Fibroblast of lung (primary cell): Measurements from ENCODE around the gene METTL21C. TPM values are rescaled to one million over a fixed set of nuclear protein-coding genes. Genes with fewer than 3 reads are reported as not detected.

Source experiments
- DNase-seq, 2 donors: peaks; one replicate each; pipeline versions ENCODE4 v3.0.0 to v3.0.0-alpha.2; 2010; ENCODE audit warnings: low read depth in 2 of 2
- H2AFZ ChIP-seq: 2 replicates; pipeline ENCODE4 v1.5.1; 2012; ENCODE audit warnings: low read length, control low read depth, inconsistent platforms
- H3K27ac ChIP-seq: 2 replicates; pipeline ENCODE4 v1.5.1; 2011; ENCODE audit warnings: low read length, control low read depth; ENCODE audit not compliant: insufficient read depth
- H3K27me3 ChIP-seq: 2 replicates; pipeline ENCODE4 v1.5.1; 2011; ENCODE audit warnings: mild to moderate bottlenecking, low read length; ENCODE audit not compliant: control insufficient read depth, insufficient read depth
- H3K36me3 ChIP-seq: 2 replicates; pipeline ENCODE4 v1.5.1; 2011; ENCODE audit warnings: low read length; ENCODE audit not compliant: control insufficient read depth, insufficient read depth
- H3K4me1 ChIP-seq: 2 replicates; pipeline ENCODE4 v1.5.1; 2011; ENCODE audit warnings: low read length; ENCODE audit not compliant: control insufficient read depth, insufficient read depth; ENCODE audit errors: extremely low read depth
- H3K4me2 ChIP-seq: 2 replicates; pipeline ENCODE4 v1.5.1; 2011; ENCODE audit warnings: low read length, control low read depth; ENCODE audit not compliant: insufficient read depth; ENCODE audit errors: extremely low read depth
- H3K4me3 ChIP-seq, 4 experiments: fragments of 200-600 bp in 1 of 4; sonication (generic) in 1 of 4; replicated peaks in 1 of 4; 2 replicates each; pipeline ENCODE4 v1.5.1; 2011 to 2016; ENCODE audit warnings: low read length in 4 of 4, low read depth in 3 of 4, mild to moderate bottlenecking in 3 of 4, control low read depth in 2 of 4, inconsistent platforms in 1 of 4, mixed read lengths in 1 of 4; ENCODE audit not compliant: insufficient read depth in 1 of 4; ENCODE audit errors: control extremely low read depth in 1 of 4
- H3K79me2 ChIP-seq: 2 replicates; pipeline ENCODE4 v1.5.1; 2012; ENCODE audit warnings: mild to moderate bottlenecking, low read length, inconsistent platforms; ENCODE audit not compliant: control insufficient read depth, insufficient read depth
- H3K9ac ChIP-seq: 2 replicates; pipeline ENCODE4 v1.5.1; 2011; ENCODE audit warnings: mild to moderate bottlenecking, low read length, control low read depth; ENCODE audit not compliant: insufficient read depth
- H3K9me3 ChIP-seq: 2 replicates; pipeline ENCODE4 v1.5.1; 2012; ENCODE audit warnings: low read depth, low read length; ENCODE audit not compliant: control insufficient read depth, insufficient read depth
- H4K20me1 ChIP-seq: 2 replicates; pipeline ENCODE4 v1.5.1; 2011; ENCODE audit warnings: low read length; ENCODE audit not compliant: control insufficient read depth, insufficient read depth; ENCODE audit errors: extremely low read depth
- EZH2 ChIP-seq: IDR thresholded peaks from 2 replicates; pipeline ENCODE4 v1.5.1; 2012; ENCODE audit warnings: low read length, control low read depth, mild to moderate bottlenecking; ENCODE audit errors: missing control alignments
- polyA plus RNA-seq, 2 donors: library from polyadenylated mRNA; depleted of rRNA in 1 of 2; stranded (reverse) in 1 of 2; unstranded in 1 of 2; fragments of >200 nt; gene quantifications; 2 replicates each; pipeline ENCODE4 v1.2.1, GENCODE V29; 2011 to 2012; ENCODE audit warnings: missing spikeins in 1 of 2
- total RNA-seq: library from RNA; depleted of rRNA; stranded (reverse); fragments of >200 nt; gene quantifications from 2 replicates; pipeline ENCODE4 v1.2.1, GENCODE V29; 2014
- TF ChIP-seq, protein P1 (sequence below), 2 donors: IDR thresholded peaks in 1 of 2; conservative IDR thresholded peaks in 1 of 2; 1 replicate in 1 of 2; 2 replicates in 1 of 2; pipeline ENCODE4 v1.5.1; 2011 to 2012; ENCODE audit warnings: low read length in 2 of 2, control low read depth in 1 of 2, inconsistent platforms in 1 of 2, low read depth in 1 of 2, mild to moderate bottlenecking in 1 of 2

The METTL21C gene
- total and polyA plus RNA-seq, 2 donors (not counting 1 experiment from before 2014, with no cell fraction given): 0.17 TPM; not detected in 1

DNA sequence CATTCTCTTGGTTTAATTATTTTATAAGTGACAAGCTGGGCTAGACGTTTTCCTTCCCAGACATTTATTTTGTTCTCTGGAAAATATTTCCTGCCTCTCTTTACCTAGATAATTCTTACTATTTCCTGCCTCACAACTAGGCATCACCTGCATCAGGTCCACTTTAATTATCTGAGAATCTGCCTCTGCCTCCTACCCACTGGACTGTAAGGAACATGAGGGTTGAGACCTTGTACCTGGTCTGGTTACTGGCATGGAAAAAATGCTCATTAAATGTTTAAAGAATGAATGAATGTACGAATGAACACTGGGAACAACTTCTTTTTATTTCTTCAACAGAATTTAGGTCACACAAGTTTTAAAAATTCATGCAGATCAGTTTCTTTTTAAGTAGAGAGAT lies 13.4 kb upstream of the METTL21C start:
- Histone ChIP-seq H3K27ac (no peak overlapping the region), H3K4me1 (peaks cover 6% of the 10 kb centered on the region)

DNA sequence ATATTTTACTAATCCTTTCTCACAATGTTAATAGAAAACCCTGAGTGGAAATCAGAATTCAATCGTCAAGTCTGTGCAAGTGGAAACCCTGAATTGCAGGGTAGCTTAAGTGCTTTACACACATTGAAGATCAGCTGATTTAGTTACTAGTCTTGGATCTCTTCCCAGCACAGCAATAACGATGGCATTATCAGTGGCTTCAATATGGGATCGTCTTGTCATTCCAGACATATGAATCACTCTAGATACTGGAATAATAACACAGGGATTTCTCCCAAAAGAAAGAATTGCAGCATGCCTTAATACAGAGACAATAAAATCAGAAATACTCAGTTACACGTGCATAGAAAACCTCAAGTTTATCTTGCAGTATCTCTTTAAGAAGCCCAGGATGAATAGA lies 12.6 kb upstream of the METTL21C start:
- Histone ChIP-seq H3K9ac (no peak overlapping the region), H3K4me1 (peaks cover 6% of the 10 kb centered on the region), H3K79me2 (no peaks in the 10 kb centered on the region), H3K4me2 (no peak overlapping the region), H3K4me3 (no peak overlapping the region), H3K27ac (no peak overlapping the region), H3K27me3 (no peaks in the 10 kb centered on the region), H3K9me3 (no peaks in the 10 kb centered on the region), H2AFZ (no peak overlapping the region), H4K20me1 (no peaks in the 10 kb centered on the region), H3K36me3 (no peaks in the 10 kb centered on the region)
- peak; percentile 91 to 92 for DNase-seq
- no peak for TF ChIP-seq EZH2
- TF ChIP-seq, protein P1, sequence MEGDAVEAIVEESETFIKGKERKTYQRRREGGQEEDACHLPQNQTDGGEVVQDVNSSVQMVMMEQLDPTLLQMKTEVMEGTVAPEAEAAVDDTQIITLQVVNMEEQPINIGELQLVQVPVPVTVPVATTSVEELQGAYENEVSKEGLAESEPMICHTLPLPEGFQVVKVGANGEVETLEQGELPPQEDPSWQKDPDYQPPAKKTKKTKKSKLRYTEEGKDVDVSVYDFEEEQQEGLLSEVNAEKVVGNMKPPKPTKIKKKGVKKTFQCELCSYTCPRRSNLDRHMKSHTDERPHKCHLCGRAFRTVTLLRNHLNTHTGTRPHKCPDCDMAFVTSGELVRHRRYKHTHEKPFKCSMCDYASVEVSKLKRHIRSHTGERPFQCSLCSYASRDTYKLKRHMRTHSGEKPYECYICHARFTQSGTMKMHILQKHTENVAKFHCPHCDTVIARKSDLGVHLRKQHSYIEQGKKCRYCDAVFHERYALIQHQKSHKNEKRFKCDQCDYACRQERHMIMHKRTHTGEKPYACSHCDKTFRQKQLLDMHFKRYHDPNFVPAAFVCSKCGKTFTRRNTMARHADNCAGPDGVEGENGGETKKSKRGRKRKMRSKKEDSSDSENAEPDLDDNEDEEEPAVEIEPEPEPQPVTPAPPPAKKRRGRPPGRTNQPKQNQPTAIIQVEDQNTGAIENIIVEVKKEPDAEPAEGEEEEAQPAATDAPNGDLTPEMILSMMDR (conservative IDR thresholded peaks at IDR 0.05 in 1 of 2, IDR thresholded peaks at IDR 0.05 in 1 of 2; ENCODE audit: low read depth in 1 of 2, low read length in 2 of 2): no peak

More for the DNA sequence above, 13.4 kb upstream of the METTL21C start:
- Histone ChIP-seq H3K4me3 (no peak overlapping the region), H3K4me2 (no peak overlapping the region), H2AFZ (no peak overlapping the region), H4K20me1 (no peaks in the 10 kb centered on the region), H3K79me2 (no peaks in the 10 kb centered on the region), H3K36me3 (no peaks in the 10 kb centered on the region), H3K9me3 (no peaks in the 10 kb centered on the region), H3K9ac (no peak overlapping the region), H3K27me3 (no peaks in the 10 kb centered on the region)
- DNase-seq: no peak
- TF ChIP-seq EZH2: no peak
- TF ChIP-seq, protein P1 (conservative IDR thresholded peaks at IDR 0.05 in 1 of 2, IDR thresholded peaks at IDR 0.05 in 1 of 2; ENCODE audit: low read depth in 1 of 2, low read length in 2 of 2): no peak

DNA sequence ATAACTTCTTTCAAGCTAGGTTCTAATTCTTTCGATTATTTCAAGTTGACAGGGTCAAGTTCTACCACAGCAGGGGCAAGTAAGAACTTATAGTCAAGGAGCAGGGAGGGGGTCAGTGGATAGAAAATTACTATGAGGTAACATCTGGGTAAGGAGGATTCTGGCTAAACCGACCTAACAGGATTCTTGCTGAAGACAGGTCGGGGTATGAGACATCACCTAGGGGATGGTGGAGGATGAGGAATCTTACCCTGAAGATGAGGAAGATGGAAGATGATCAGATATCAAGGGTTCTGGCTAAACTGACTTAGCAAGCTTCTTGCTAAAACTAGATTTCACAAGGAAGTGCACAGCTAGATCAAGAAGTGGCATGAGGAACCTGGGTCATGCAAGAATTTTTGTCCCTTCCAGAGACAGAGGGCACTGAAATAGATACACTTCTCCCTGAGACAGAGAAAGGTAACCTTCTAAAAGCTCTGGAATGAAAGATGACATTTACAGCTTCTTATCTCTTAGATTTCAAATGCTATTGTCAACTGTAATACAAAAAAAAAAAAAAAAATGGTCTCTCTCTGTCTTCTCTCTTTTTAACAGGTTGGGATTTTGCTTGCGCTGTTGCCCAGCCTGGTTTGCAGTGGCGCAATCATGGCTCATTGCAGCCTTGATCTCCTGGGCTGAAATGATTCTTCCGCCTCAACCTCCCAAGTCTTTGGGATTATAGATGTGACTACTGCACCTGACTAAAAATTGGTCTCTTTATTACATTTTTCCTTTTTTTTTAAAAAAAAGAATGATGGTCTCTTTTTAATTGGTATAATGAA lies 9.6 kb upstream of the METTL21C start:
- Histone ChIP-seq H3K27ac (no peak overlapping the region), H2AFZ (no peak overlapping the region), H3K9ac (no peak overlapping the region), H4K20me1 (no peaks in the 10 kb centered on the region), H3K27me3 (no peaks in the 10 kb centered on the region), H3K4me2 (no peak overlapping the region), H3K36me3 (no peaks in the 10 kb centered on the region), H3K4me3 (no peak overlapping the region), H3K9me3 (no peaks in the 10 kb centered on the region), H3K79me2 (no peaks in the 10 kb centered on the region), H3K4me1 (peaks cover 6% of the 10 kb centered on the region)
- DNase-seq: no peak
- TF ChIP-seq, protein P1 (conservative IDR thresholded peaks at IDR 0.05 in 1 of 2, IDR thresholded peaks at IDR 0.05 in 1 of 2; ENCODE audit: low read depth in 1 of 2, low read length in 2 of 2): no peak
- TF ChIP-seq EZH2: no peak
